Hepatocyte (in vitro differentiated cells): ENCODE results near the gene BRCA2. TPM values are rescaled to one million over a fixed set of nuclear protein-coding genes. Genes with fewer than 3 reads are reported as not detected.

ENCODE experiments used
- DNase-seq: peaks from one replicate; pipeline ENCODE4 v3.0.0-alpha.2; 2016; ENCODE audit warnings: low spot score
- H2AFZ ChIP-seq: fragments of 200-600 bp; sonication (generic); 2 replicates; pipeline ENCODE4 v1.6.0; 2016; ENCODE audit warnings: antibody characterized with exemption, mild to moderate bottlenecking
- H3K27ac ChIP-seq: fragments of 200-600 bp; sonication (generic); 2 replicates; pipeline ENCODE4 v1.5.1; 2016; ENCODE audit warnings: mild to moderate bottlenecking
- H3K27me3 ChIP-seq: fragments of 200-600 bp; sonication (generic); 2 replicates; pipeline ENCODE4 v1.6.1; 2016
- H3K36me3 ChIP-seq: fragments of 200-600 bp; sonication (generic); replicated peaks from 2 replicates; pipeline ENCODE4 v1.5.1; 2016; ENCODE audit warnings: low read depth; ENCODE audit not compliant: insufficient read depth
- H3K4me1 ChIP-seq: fragments of 200-600 bp; sonication (generic); 2 replicates; pipeline ENCODE4 v1.5.1; 2016; ENCODE audit warnings: mild to moderate bottlenecking, moderate library complexity; ENCODE audit not compliant: insufficient read depth
- H3K4me2 ChIP-seq: fragments of 200-600 bp; sonication (generic); 2 replicates; pipeline ENCODE4 v1.6.0; 2016
- H3K4me3 ChIP-seq: fragments of 200-600 bp; sonication (generic); 2 replicates; pipeline ENCODE4 v1.5.1; 2016; ENCODE audit warnings: mild to moderate bottlenecking
- H3K79me2 ChIP-seq: fragments of 200-600 bp; sonication (generic); 2 replicates; pipeline ENCODE4 v1.6.0; 2017; ENCODE audit warnings: mild to moderate bottlenecking
- H3K9me2 ChIP-seq: fragments of 200-600 bp; sonication (generic); replicated peaks from 2 replicates; pipeline ENCODE4 v1.6.0; 2017; ENCODE audit warnings: mild to moderate bottlenecking; ENCODE audit not compliant: insufficient read depth
- H3K9me3 ChIP-seq: fragments of 200-600 bp; sonication (generic); 2 replicates; pipeline ENCODE4 v1.5.1; 2016; ENCODE audit warnings: low read depth, mild to moderate bottlenecking
- H4K20me1 ChIP-seq: fragments of 200-600 bp; sonication (generic); 2 replicates; pipeline ENCODE4 v1.6.0; 2016; ENCODE audit warnings: mild to moderate bottlenecking; ENCODE audit not compliant: insufficient read depth, poor library complexity, severe bottlenecking
- CTCF ChIP-seq: fragments of 200-600 bp; sonication (generic); IDR thresholded peaks from 2 replicates; pipeline ENCODE4 v1.5.1; 2016; ENCODE audit warnings: antibody characterized with exemption, mild to moderate bottlenecking; ENCODE audit not compliant: poor library complexity
- EZH2 ChIP-seq: fragments of 200-600 bp; sonication (generic); IDR thresholded peaks from 2 replicates; pipeline ENCODE4 v1.6.1; 2016; ENCODE audit warnings: antibody characterized with exemption, mild to moderate bottlenecking, borderline replicate concordance
- EZH2phosphoT487 ChIP-seq: fragments of 200-600 bp; sonication (generic); IDR thresholded peaks from one replicate; pipeline ENCODE4 v1.6.1; 2018; ENCODE audit warnings: antibody characterized with exemption, mild to moderate bottlenecking, low read depth, moderate library complexity; ENCODE audit not compliant: unreplicated experiment, severe bottlenecking
- WGBS: methylation state at CpG from one replicate; pipeline ENCODE4 v1.1.6; 2016; ENCODE audit warnings: low lambda C conversion rate; ENCODE audit errors: missing lambda C conversion rate; 5-methylcytosine and 5-hydroxymethylcytosine counted together
- polyA plus RNA-seq: library from polyadenylated mRNA; unstranded; fragments of >200 nt; fragmentation: Nextera tagmentation; extraction: Ambion mirVana; gene quantifications from 2 replicates; pipeline ENCODE4 v1.2.1, GENCODE V29; 2016
- total RNA-seq: library from RNA; depleted of rRNA; stranded (reverse); fragments of >200 nt; gene quantifications from 2 replicates; pipeline ENCODE4 v1.2.3, GENCODE V29; 2014

BRCA2 gene
- total and polyA plus RNA-seq, 2 experiments from 2014 or later = 1.4 to 2.8 TPM

- peak overlapping the region; percentile 39 for H3K27ac ChIP-seq
These were observed 94.5 kb downstream of the BRCA2 start for GRCh38 chr13:32409561-32410421.

GRCh38 chr13:32413284-32413683, 98.0 kb downstream of the BRCA2 start:
- 97% methylated on average over 3 of the region's 3 CpGs for WGBS
- H2AFZ ChIP-seq = no peak overlapping the region
- H4K20me1 ChIP-seq = no peaks in the 10 kb centered on the region
- DNase-seq = no peak
- no peaks in the 10 kb centered on the region for H3K9me3 ChIP-seq
- no peak for TF ChIP-seq CTCF
- no peak for TF ChIP-seq EZH2phosphoT487
- TF ChIP-seq EZH2 = no peak
- no peak overlapping the region for H3K4me2 ChIP-seq
- no peaks in the 10 kb centered on the region for H3K36me3 ChIP-seq
- peaks cover 8% of the 10 kb centered on the region for H3K4me1 ChIP-seq
- H3K9me2 ChIP-seq = no peaks in the 10 kb centered on the region
- H3K79me2 ChIP-seq = no peaks in the 10 kb centered on the region
- no peak overlapping the region for H3K27ac ChIP-seq
- no peak overlapping the region for H3K4me3 ChIP-seq
- H3K27me3 ChIP-seq = no peaks in the 10 kb centered on the region

More at GRCh38 chr13:32409561-32410421, 94.5 kb downstream of the BRCA2 start:
- Histone ChIP-seq H3K4me2 (peak overlapping the region; percentile 68), H3K4me1 (peaks cover 8% of the 10 kb centered on the region), H3K79me2 (no peaks in the 10 kb centered on the region), H3K9me2 (no peaks in the 10 kb centered on the region), H4K20me1 (no peaks in the 10 kb centered on the region), H3K36me3 (no peaks in the 10 kb centered on the region), H3K9me3 (no peaks in the 10 kb centered on the region), H3K4me3 (no peak overlapping the region), H3K27me3 (no peaks in the 10 kb centered on the region), H2AFZ (peak overlapping the region; percentile 57)
- WGBS = 18% methylated on average over 27 of the region's 27 CpGs
- no peak for TF ChIP-seq EZH2phosphoT487
- TF ChIP-seq EZH2 = no peak
- TF ChIP-seq CTCF = no peak
- DNase-seq = peak; percentile 50

DNA sequence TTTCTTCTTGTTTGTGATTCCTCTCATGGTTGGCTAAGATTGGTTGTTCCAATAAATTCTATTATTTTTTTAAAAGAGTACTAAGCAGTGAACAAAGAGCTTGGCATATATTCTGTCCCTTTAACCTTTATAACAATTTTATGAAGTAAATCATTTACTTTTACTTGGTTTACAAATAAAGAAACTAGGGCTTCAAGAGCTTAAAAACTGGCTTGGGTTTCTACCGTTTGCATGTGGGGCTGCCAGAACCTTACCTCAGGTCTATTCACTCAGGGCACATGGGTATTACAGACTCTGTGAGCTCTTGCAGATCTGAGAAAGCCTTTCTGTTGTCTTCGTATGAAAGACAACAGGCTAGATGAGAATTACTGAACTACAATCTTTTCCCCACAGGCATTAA, 99.3 kb downstream of the BRCA2 start:
- no peak overlapping the region for H3K4me3 ChIP-seq
- no peak overlapping the region for H2AFZ ChIP-seq
- DNase-seq = no peak
- H3K4me2 ChIP-seq = no peak overlapping the region
- H3K27me3 ChIP-seq = no peaks in the 10 kb centered on the region
- TF ChIP-seq EZH2 (no peak), CTCF (no peak), EZH2phosphoT487 (no peak)
- no peaks in the 10 kb centered on the region for H3K9me2 ChIP-seq
- no peaks in the 10 kb centered on the region for H3K4me1 ChIP-seq
- no peak overlapping the region for H3K27ac ChIP-seq
- 79% methylated on average over 2 of the region's 2 CpGs for WGBS
- no peaks in the 10 kb centered on the region for H3K9me3 ChIP-seq
- no peaks in the 10 kb centered on the region for H4K20me1 ChIP-seq
- no peaks in the 10 kb centered on the region for H3K79me2 ChIP-seq
- H3K36me3 ChIP-seq = no peaks in the 10 kb centered on the region
